ENCODE measurements around the gene CADPS2.
"Not testable (repeated sequence)": the region's sequence is repeated elsewhere in the genome, so short reads cannot be mapped to it uniquely, and the experiment has no call there.

CADPS2 gene

DNA sequence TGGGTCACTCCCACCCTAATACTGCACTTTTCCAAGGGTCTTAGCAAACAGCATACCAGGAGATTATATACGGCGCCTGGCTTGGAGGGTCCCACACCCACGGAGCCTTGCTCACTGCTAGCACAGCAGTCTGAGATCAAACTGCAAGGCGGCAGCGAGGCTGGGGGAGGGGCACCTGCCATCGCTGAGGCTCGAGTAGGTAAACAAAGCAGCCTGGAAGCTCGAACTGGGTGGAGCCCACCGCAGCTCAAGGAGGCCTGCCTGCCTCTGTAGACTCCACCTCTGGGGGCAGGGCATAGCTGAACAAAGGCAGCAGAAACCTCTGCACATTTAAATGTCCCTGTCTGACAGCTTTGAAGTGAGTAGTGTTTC, 51.7 kb downstream of the CADPS2 start:
- not testable (repeated sequence) for H3K27me3 ChIP-seq (ENCODE audit: control insufficient read depth, insufficient read depth, low read length); H3K27ac ChIP-seq (ENCODE audit: low read length); H3K4me1 ChIP-seq (ENCODE audit: control insufficient read depth, insufficient read depth, low read length); H3K9me3 ChIP-seq (ENCODE audit: control insufficient read depth, insufficient read depth, low read length); H3K36me3 ChIP-seq (ENCODE audit: control insufficient read depth, insufficient read depth, low read length); H3K4me3 ChIP-seq (ENCODE audit: low read length); DNase-seq (ENCODE audit: low read depth, low spot score)
- no CpG with 5 or more reads among the region's 9 CpGs for WGBS (ENCODE audit: insufficient coverage, insufficient read length)

DNA sequence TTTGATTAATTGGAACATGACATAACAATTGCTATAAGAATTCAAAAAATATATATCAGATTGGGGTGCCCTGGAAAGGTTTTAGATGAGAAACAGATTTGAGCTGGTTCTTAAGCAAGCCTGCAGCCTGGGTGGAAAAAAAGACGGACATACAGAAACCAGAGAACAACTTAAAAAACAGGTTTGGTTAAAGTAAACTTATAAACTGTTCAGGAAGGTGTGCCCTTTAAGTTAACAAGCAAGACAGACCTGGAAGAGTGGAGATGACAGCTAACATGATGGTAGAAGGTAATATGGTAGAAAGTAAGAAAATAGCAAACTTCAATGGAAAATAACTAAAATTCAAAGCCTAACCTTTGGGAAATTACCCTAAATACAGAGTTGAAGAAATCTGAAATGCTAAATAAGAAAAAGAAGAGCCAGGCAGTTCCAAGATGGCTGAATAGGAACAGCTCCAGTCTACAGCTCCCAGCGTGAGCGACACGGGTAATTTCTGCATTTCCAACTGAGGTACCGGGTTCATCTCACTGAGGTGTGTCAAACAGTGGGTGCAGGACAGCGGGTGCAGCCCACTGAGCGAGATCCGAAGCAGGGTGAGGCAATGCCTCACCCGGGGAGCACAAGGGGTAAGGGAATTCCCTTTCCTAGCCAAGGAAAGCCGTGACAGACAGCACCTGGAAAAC, 52.2 kb downstream of the CADPS2 start:
- Histone ChIP-seq H3K9me3 (ENCODE audit: control insufficient read depth, insufficient read depth, low read length) (no peaks in the 10 kb centered on the region), H3K27ac (ENCODE audit: low read length) (no peak overlapping the region), H3K4me3 (ENCODE audit: low read length) (no peak overlapping the region), H3K27me3 (ENCODE audit: control insufficient read depth, insufficient read depth, low read length) (no peaks in the 10 kb centered on the region), H3K36me3 (ENCODE audit: control insufficient read depth, insufficient read depth, low read length) (no peaks in the 10 kb centered on the region), H3K4me1 (ENCODE audit: control insufficient read depth, insufficient read depth, low read length) (no peaks in the 10 kb centered on the region)
- no peak for DNase-seq (ENCODE audit: low read depth, low spot score)
- no CpG with 5 or more reads among the region's 10 CpGs for WGBS (ENCODE audit: insufficient coverage, insufficient read length)

DNA sequence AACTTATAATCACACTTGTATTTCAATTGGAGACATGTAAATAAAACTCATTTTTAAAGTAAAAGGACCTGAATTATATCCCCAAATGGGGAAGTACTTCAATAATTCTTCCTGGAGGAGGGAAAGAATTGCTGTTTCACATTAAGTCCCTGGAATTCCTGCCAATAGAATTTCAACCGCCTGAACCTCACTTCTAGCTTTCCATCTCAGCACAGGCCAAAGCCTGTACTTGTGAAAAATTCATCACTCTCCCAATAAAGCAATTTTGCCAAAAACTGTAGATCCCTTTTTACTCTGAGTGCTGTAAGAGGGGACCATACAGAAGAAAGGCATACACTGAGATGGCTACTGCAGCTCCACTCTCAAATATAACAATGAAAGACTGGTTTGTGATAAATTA, 54.8 kb downstream of the CADPS2 start:
- Histone ChIP-seq H3K4me1 (ENCODE audit: control insufficient read depth, insufficient read depth, low read length) (no peaks in the 10 kb centered on the region), H3K9me3 (ENCODE audit: control insufficient read depth, insufficient read depth, low read length) (no peaks in the 10 kb centered on the region), H3K27ac (ENCODE audit: low read length) (no peak overlapping the region), H3K4me3 (ENCODE audit: low read length) (no peak overlapping the region), H3K36me3 (ENCODE audit: control insufficient read depth, insufficient read depth, low read length) (no peaks in the 10 kb centered on the region), H3K27me3 (ENCODE audit: control insufficient read depth, insufficient read depth, low read length) (no peaks in the 10 kb centered on the region)
- no CpG with 5 or more reads among the region's 1 CpG for WGBS (ENCODE audit: insufficient coverage, insufficient read length)
- DNase-seq (ENCODE audit: low read depth, low spot score): no peak

DNA sequence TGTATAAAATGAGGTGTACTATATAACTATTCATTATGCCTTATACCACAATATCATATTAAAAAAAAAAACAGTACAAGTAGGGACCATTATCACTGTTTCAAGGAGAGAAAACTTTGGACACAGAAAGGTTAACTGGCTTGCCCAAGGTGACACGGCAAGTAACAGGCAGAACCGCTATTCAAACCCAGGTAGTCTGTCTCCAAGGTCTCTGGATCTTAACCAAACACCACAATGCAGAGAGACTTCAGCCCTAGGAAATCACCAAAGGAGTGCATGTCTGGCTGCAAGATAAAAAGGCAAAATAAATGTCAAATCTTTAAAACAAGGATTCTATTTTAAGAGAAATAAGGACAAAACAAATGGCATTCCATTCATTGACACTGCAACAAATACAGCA, 56.3 kb downstream of the CADPS2 start:
- H3K4me1 ChIP-seq (ENCODE audit: control insufficient read depth, insufficient read depth, low read length): no peaks in the 10 kb centered on the region
- WGBS (ENCODE audit: insufficient coverage, insufficient read length): no CpG with 5 or more reads among the region's 2 CpGs
- H3K27me3 ChIP-seq (ENCODE audit: control insufficient read depth, insufficient read depth, low read length): no peaks in the 10 kb centered on the region

DNA sequence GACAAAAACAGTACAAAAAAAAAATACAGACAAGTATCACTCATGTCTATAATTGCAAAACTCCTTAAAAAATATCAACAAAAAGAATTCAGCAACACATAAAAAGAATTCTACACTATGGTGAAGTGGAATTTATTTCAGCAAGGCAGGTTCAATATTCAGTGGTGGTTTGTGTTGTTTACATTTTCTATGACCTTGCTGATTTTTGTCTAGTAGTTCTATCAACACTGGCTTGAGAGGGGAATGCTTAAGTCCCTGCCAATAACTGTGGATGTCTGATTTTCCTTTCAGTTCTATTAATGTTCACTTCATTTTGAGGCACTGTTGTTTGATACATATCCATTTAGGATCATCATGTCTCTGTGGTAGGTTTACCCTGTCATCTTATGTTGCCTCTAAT, 58.5 kb downstream of the CADPS2 start:
- H3K9me3 ChIP-seq (ENCODE audit: control insufficient read depth, insufficient read depth, low read length): no peaks in the 10 kb centered on the region
- H3K36me3 ChIP-seq (ENCODE audit: control insufficient read depth, insufficient read depth, low read length): no peaks in the 10 kb centered on the region
- H3K27me3 ChIP-seq (ENCODE audit: control insufficient read depth, insufficient read depth, low read length): no peaks in the 10 kb centered on the region
- H3K27ac ChIP-seq (ENCODE audit: low read length): no peak overlapping the region
- H3K4me3 ChIP-seq (ENCODE audit: low read length): no peak overlapping the region
- no peaks in the 10 kb centered on the region for H3K4me1 ChIP-seq (ENCODE audit: control insufficient read depth, insufficient read depth, low read length)
- no peak for DNase-seq (ENCODE audit: low read depth, low spot score)

More for the DNA sequence above, 56.3 kb downstream of the CADPS2 start:
- no peak overlapping the region for H3K4me3 ChIP-seq (ENCODE audit: low read length)
- H3K9me3 ChIP-seq (ENCODE audit: control insufficient read depth, insufficient read depth, low read length): no peaks in the 10 kb centered on the region
- no peak overlapping the region for H3K27ac ChIP-seq (ENCODE audit: low read length)
- DNase-seq (ENCODE audit: low read depth, low spot score): no peak
- no peaks in the 10 kb centered on the region for H3K36me3 ChIP-seq (ENCODE audit: control insufficient read depth, insufficient read depth, low read length)

DNA sequence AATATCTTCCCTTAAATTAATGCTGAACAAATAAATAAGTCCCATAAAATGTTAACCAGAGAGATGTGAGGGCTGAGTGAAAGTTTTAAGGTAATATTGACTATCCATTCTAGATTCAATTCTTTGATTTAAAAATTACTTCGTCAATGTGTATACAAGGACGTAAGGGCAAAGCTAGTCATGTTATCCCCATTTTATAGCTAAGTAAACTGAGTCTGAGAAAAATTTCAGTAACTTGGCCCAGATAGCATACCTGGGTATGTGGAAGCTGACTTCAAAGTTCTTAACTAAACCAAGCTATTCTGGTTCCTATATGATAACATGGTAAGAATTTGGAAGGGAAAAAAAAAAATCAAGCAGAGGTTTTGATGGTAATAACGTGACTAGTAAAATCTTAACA, 72.4 kb downstream of the CADPS2 start:
- Histone ChIP-seq H3K4me3 (ENCODE audit: low read length) (no peak overlapping the region), H3K36me3 (ENCODE audit: control insufficient read depth, insufficient read depth, low read length) (no peaks in the 10 kb centered on the region), H3K9me3 (ENCODE audit: control insufficient read depth, insufficient read depth, low read length) (no peaks in the 10 kb centered on the region), H3K27ac (ENCODE audit: low read length) (no peak overlapping the region), H3K4me1 (ENCODE audit: control insufficient read depth, insufficient read depth, low read length) (no peaks in the 10 kb centered on the region), H3K27me3 (ENCODE audit: control insufficient read depth, insufficient read depth, low read length) (no peaks in the 10 kb centered on the region)
- no CpG with 5 or more reads among the region's 3 CpGs for WGBS (ENCODE audit: insufficient coverage, insufficient read length)
- DNase-seq (ENCODE audit: low read depth, low spot score): no peak

DNA sequence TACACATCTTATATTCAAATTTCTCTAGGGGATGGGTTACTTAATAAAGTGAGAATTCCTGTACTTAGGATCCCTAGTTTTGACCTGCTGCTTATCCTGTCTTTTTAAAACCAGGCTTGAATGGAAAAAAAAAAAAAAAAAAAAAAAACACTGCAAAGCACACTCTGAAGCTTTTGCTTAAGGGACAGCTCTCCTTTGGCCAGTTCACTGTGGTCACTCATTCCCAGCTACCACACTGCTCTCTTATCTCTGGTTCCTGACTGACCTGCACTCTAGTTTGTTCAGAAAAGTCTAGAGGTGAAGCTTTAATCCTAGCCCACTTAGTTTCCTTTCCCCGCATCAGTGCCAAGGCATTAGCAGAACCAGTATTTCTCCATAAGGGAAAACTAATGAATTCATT, 82.4 kb downstream of the CADPS2 start:
- Histone ChIP-seq H3K36me3 (ENCODE audit: control insufficient read depth, insufficient read depth, low read length) (no peaks in the 10 kb centered on the region), H3K9me3 (ENCODE audit: control insufficient read depth, insufficient read depth, low read length) (no peaks in the 10 kb centered on the region), H3K4me3 (ENCODE audit: low read length) (no peak overlapping the region), H3K4me1 (ENCODE audit: control insufficient read depth, insufficient read depth, low read length) (0 out of 2 replicates have a peak, but pooled peaks cover 3% of the 10 kb centered on the region), H3K27me3 (ENCODE audit: control insufficient read depth, insufficient read depth, low read length) (no peaks in the 10 kb centered on the region), H3K27ac (ENCODE audit: low read length) (no peak overlapping the region)
- no peak for DNase-seq (ENCODE audit: low read depth, low spot score)
- no CpG with 5 or more reads among the region's 1 CpG for WGBS (ENCODE audit: insufficient coverage, insufficient read length)

DNA sequence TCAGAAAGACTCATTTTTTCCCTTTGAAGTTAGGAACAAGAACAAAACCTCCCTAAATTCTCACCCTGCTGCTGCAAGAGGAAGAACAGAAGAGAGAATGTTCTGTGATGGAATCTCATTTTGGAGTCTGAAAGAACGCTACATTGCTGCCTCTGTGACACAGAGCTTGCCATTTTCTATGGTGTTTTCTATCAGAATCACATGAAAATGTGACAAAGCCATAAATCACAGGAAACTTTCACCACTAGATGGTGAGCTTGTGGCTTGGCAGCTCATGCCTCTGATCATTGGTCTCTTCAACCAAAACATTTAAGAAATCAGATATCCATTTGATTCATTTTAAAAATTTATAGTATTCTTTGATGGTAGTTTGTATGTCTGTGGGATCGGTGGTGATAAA, 82.9 kb downstream of the CADPS2 start:
- Histone ChIP-seq H3K4me1 (ENCODE audit: control insufficient read depth, insufficient read depth, low read length) (0 out of 2 replicates have a peak, but pooled peaks cover 3% of the 10 kb centered on the region), H3K27ac (ENCODE audit: low read length) (no peak overlapping the region), H3K9me3 (ENCODE audit: control insufficient read depth, insufficient read depth, low read length) (no peaks in the 10 kb centered on the region), H3K27me3 (ENCODE audit: control insufficient read depth, insufficient read depth, low read length) (no peaks in the 10 kb centered on the region), H3K36me3 (ENCODE audit: control insufficient read depth, insufficient read depth, low read length) (no peaks in the 10 kb centered on the region), H3K4me3 (ENCODE audit: low read length) (no peak overlapping the region)
- no CpG with 5 or more reads among the region's 2 CpGs for WGBS (ENCODE audit: insufficient coverage, insufficient read length)
- DNase-seq (ENCODE audit: low read depth, low spot score): no peak

DNA sequence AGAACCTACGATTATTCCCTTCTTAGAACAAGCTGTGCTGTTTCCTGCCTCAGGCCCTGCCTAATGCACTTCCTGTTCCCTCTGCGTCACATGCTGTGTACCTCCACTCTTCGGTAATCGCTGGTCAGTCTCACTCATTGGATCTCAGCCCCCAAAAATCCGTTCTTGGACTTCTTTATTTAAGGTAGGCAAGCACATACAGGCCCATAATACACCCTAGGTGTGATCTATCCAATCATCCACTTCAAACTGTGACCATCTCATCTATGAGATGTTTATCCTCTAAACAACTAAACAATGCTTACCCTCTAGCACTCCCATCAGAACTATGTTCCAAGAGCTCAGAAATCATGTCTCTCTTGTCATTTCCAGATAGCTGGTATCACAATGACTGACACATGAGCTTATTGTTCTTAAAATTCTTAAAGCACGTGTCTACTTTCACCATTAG, 83.9 kb downstream of the CADPS2 start:
- Histone ChIP-seq H3K4me3 (ENCODE audit: low read length) (no peak overlapping the region), H3K27me3 (ENCODE audit: control insufficient read depth, insufficient read depth, low read length) (no peaks in the 10 kb centered on the region), H3K27ac (ENCODE audit: low read length) (no peak overlapping the region), H3K9me3 (ENCODE audit: control insufficient read depth, insufficient read depth, low read length) (no peaks in the 10 kb centered on the region), H3K4me1 (ENCODE audit: control insufficient read depth, insufficient read depth, low read length) (0 out of 2 replicates have a peak, but pooled peaks cover 3% of the 10 kb centered on the region), H3K36me3 (ENCODE audit: control insufficient read depth, insufficient read depth, low read length) (no peaks in the 10 kb centered on the region)
- DNase-seq (ENCODE audit: low read depth, low spot score): no peak
- no CpG with 5 or more reads among the region's 6 CpGs for WGBS (ENCODE audit: insufficient coverage, insufficient read length)

DNA sequence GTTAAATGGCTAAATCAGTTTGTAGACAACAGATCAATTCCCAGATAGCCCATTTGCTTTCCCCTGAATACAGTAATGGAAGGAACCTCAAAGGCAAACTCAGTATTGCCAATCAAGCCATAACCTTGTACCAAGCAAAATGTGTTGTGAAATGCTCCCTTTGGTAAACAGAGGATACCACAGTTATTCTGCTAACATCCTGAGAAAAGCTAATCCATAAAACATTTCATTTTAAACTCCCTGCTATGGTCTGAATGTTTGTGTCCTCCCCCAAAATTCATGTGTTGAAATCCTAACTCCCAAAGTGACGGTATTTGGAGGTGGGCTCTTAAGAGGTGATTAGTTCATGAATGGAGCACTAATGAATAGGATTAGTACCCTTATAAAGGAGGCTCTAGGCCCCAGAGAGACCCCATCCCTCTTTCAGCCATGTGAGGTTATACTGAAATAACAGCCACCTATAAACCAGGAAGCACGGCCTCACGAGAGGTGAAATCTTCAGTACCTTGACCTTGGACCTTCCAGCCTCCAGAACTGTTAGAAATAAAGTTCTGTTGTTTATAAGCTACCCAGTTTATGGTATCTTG, 94.2 kb downstream of the CADPS2 start:
- H3K4me3 ChIP-seq (ENCODE audit: low read length): no peak overlapping the region
- no peak for DNase-seq (ENCODE audit: low read depth, low spot score)
- H3K4me1 ChIP-seq (ENCODE audit: control insufficient read depth, insufficient read depth, low read length): peaks cover 2% of the 10 kb centered on the region
- H3K27ac ChIP-seq (ENCODE audit: low read length): no peak overlapping the region
- no peaks in the 10 kb centered on the region for H3K9me3 ChIP-seq (ENCODE audit: control insufficient read depth, insufficient read depth, low read length)
- no peaks in the 10 kb centered on the region for H3K36me3 ChIP-seq (ENCODE audit: control insufficient read depth, insufficient read depth, low read length)
- no CpG with 5 or more reads among the region's 3 CpGs for WGBS (ENCODE audit: insufficient coverage, insufficient read length)
- H3K27me3 ChIP-seq (ENCODE audit: control insufficient read depth, insufficient read depth, low read length): no peaks in the 10 kb centered on the region

DNA sequence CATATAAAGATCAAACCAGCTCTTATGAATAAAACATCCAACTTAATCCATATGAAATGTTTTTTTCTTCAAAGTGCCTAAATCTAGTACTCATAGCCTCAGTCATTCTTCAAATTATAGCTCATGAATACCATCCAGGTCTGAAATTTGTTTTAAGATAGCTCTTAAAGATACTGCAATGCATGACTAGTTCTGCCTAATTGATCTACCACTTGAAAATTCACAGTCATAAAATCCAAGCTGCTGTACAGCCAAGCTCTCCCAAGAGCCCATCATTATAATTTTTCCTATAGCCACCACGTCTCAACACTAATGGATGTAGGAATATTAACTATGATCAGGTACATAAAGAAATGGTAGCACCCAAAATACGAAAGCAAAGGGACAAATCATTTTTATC, 95.7 kb downstream of the CADPS2 start:
- no peaks in the 10 kb centered on the region for H3K36me3 ChIP-seq (ENCODE audit: control insufficient read depth, insufficient read depth, low read length)
- H3K4me3 ChIP-seq (ENCODE audit: low read length): no peak overlapping the region
- H3K27me3 ChIP-seq (ENCODE audit: control insufficient read depth, insufficient read depth, low read length): no peaks in the 10 kb centered on the region
- DNase-seq (ENCODE audit: low read depth, low spot score): no peak
- no CpG with 5 or more reads among the region's 2 CpGs for WGBS (ENCODE audit: insufficient coverage, insufficient read length)
- no peak overlapping the region for H3K27ac ChIP-seq (ENCODE audit: low read length)
- H3K4me1 ChIP-seq (ENCODE audit: control insufficient read depth, insufficient read depth, low read length): peaks cover 2% of the 10 kb centered on the region
- no peaks in the 10 kb centered on the region for H3K9me3 ChIP-seq (ENCODE audit: control insufficient read depth, insufficient read depth, low read length)

Data from iPS DF 6.9 (cell line).